Fibroblast of skin of back (primary cell): ENCODE results near the gene SETBP1.

ENCODE experiments used
- DNase-seq: peaks from one replicate; pipeline ENCODE4 v3.0.0-alpha.2; 2013

SETBP1 gene

DNA sequence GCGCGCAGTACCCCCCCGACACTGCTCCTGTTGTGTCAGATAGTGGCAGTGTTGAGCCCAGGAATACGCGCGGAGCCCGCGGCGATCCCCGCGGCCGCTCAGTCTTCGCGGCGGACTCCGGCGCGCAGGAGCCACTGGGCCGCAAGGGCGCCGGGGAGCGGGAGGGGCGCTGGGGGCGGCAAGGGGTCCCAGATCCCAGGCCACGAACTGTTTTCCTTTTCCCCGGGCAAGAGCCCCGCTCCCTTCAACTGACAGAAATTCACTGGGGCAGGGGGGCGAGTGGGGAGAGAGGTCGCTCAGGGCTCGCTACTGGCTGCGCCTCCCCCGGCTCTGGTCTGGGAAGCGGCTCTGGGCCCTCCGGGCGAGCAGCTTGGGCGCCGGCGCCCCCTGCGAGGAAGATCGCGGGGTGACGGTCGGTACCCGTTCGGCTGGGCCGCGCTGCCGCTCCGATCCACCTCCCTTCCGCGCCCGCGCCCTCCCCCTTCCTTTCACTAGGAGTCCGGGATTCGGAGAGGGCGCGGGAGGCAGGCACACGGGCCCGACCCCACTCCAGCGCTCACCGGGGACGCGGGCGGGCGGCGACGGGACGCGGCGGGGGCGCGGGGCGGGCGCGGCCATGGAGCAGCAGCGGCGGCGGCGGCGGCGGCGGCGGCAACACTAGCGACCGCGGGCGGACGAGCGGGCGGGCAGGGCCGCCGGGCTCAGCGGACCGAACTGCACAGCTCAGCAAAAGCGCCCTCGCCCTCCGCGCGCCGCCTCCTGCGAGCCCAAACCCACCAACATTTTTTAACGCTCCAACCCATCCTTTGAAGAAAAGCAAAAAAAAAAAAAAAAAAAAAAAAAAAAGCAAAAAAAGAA lies 1.4 kb upstream of the SETBP1 start:
- DNase-seq, result peak; percentile 90

DNA sequence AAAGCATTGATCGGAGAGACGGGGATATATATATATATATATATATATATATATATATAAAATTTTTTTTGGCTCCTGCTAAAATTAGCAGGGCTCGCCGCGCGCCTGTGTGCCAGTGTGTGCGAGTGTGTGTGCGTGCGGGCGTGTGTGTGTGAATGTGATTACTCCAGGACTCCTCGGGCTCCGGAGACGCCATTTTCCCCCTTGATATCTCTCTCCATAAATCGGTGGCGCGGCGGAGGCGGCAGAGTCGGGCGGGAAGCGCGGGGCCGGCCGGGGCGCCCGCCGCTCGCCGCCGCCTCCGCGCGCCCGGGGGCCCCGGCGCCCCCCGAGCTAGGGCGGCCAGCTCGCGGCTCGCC lies 795 bp upstream of the SETBP1 start:
- DNase-seq, result peak; percentile 68

- DNase-seq, result no peak
These were observed 635 bp downstream of the SETBP1 start for GRCh38 chr18:44681076-44681970.

GRCh38 chr18:44682201-44682870 lies 1.6 kb downstream of the SETBP1 start:
- DNase-seq, result no peak

DNA sequence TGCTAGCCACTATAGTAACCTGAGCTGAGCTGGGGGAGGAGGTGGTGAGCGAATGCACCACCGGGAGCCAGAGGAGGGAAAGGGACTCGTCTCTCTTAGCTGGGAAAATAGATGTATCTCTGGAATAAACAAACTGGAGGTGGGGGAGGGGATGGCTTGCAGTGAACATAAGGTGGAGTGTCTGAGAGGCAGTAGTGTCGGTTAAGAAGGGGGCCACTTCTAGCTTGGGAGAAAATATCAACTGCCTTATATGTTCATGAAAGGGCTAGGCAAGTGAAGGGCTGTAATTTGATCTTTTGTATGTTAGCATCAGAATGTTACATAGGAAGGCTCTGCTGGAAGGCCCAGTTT lies 2.2 kb downstream of the SETBP1 start:
- DNase-seq, result peak; percentile 7

GRCh38 chr18:44683556-44683955 lies 2.9 kb downstream of the SETBP1 start:
- peak; percentile 32 for DNase-seq

DNA sequence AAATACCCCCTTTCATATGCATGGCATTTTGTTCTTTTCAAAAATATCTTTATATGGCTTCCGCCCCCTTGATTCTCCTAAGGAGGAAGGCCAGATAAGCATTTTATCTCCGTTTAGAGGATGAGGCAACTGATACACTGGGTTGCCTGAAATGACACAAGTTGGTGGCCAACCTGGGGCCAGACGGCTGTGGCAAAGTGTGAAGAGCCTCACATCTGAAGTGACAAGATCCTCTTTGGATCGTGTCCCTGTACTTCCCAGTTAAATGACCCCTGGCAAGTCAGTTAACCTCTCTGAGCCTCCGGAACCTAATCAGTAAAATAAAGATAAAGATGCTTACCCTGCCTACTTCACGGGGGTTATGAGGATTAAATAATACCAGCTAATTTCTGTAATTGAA lies 4.6 kb downstream of the SETBP1 start:
- no peak for DNase-seq

- no peak for DNase-seq
These were observed 5.5 kb downstream of the SETBP1 start for GRCh38 chr18:44686156-44686555.

DNA sequence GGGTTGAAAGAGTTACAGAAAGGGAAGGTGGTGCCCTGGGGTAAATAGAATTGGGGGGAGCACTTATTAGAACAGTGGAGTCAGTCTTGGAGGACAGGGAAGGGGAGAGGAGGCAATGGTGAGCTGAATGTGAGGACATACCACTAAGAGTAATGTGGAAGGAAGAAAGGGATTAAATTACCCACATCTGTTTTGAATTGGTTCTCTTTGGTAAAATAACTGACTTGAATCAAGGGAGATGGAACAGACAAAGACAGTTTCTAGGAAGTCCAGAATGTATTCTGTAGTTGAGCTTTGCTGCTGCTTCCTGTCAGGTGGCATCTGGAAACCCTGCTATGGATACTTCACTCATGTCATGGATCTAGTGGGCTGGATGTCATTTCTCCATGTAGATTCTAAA lies 6.7 kb downstream of the SETBP1 start:
- peak; percentile 23 for DNase-seq

DNA sequence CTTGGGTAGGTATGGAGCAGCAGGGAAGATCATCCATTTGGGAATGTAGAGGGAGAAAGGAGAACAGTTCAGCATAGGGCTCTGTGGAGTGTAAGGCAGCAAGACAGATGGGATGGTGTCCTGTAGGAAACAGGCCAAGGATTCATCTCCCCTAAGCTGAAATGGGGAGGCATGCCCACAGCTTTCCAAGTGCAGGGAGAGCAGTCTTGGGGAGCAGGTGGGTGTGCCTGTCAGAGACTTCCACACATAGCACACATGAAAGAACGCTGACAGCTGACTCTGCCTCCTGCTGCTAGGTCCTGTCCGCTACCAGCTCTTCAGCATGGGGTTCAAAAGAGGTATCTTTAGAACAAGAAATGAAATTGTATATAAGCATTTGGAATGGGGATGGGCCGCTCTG lies 9.0 kb downstream of the SETBP1 start:
- DNase-seq, result no peak

GRCh38 chr18:44691148-44691925 lies 10.6 kb downstream of the SETBP1 start:
- no peak for DNase-seq

- DNase-seq, result peak; percentile 25
These were observed 12.5 kb downstream of the SETBP1 start for GRCh38 chr18:44693030-44693784.

DNA sequence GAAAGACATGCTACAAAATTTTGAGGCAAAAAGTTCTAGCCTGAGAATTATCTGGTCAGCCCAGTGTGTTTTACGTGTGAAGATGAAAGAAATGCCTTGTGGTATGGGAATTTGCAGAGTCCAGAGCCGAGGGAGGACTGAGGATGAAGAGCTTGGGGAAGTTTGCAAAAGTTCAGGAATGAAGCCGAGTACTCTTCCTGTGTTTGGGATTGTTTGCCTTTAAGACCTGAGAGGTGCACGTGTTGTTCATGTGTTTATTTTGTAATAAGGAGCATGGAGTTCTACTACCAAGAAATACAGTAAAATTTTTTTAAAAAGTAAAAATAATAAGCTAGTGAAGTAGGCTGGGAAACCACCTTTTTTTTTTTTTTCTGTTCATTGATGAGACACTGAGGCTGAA lies 14.8 kb downstream of the SETBP1 start:
- no peak for DNase-seq

DNA sequence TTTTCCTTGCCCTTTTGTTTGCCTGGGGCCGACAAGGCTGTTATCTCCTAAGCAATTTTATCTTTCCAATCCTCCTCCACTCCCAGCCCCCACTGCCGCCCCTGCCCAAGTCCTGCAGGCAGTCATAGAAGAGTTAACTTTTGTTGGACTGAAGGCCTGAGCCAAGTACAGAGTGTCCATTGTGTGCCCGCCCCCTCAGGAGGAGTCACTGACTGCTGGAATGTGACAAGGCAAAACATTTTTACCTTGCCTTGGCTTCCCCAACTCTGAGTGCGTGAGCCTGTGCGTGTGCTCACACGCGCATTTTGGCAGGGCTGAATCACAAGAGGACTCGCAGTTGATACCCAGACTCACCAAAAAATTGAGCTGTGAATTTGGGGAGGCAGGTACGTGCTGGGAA lies 16.2 kb downstream of the SETBP1 start:
- DNase-seq, result no peak

DNA sequence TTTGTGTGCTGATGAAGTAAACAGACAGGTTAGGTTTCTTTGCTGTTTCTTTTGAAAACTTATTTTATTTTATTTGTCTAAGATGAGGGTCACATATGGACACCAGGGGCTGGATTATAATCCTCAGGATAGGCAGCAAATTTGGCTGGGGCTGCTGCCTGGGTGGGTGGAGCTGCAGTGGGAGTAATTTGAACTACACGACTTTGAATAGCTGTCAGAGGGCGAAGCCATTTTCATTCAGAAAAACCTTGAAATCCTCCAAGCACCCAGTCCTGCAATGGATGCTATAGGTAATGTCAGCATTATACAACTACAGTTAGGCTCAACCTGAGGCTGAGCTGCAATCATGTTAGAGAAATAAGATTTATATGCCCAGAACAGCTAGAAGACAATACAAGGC lies 16.6 kb downstream of the SETBP1 start:
- no peak for DNase-seq

GRCh38 chr18:44698518-44698917 lies 17.8 kb downstream of the SETBP1 start:
- no peak for DNase-seq

- DNase-seq, result no peak
These were observed 19.0 kb downstream of the SETBP1 start for GRCh38 chr18:44699572-44700261.

DNA sequence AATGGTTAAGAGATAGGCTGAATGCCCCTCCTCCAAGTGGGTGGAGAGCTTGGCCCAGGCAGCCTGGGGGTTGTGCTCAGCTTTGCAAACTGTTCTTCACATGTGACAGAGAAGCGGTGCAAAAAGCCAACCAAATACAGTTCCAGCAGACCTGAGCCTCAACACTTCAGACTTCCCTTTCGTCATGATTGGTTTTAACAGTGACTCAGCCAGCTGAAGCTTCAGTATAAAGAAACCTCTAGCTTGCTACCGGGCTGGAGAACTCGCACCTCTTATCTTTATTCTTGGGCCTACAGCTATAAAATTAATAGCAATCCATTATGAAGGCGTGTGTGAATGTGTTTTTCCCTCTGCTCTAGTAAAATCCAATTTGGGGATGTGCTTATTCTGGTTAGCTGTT lies 20.0 kb downstream of the SETBP1 start:
- DNase-seq, result peak; percentile 18

GRCh38 chr18:44701227-44701626 lies 20.5 kb downstream of the SETBP1 start:
- peak; percentile 17 for DNase-seq

DNA sequence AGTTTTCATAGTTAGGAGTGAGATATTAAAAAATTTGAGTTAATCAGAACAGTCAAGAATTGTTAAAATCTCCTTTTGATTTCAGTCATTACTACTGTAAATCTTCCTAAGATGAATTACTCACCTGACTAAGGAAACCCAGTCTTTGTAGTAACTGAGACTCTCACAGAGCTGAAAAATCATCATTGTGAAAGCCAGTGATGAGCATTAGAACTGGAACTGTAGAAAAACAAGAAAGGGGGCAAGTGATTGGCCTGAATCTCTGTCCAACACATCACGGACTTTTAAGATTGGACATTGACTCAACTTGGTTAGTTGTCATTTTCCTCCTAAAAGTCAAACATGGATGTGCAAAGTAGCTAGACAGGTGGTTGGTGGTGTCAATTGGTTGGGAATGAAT lies 21.9 kb downstream of the SETBP1 start:
- DNase-seq, result no peak
